ENCODE data around the gene PPT1.
"Not testable (repeated sequence)": the region's sequence is repeated elsewhere in the genome, so short reads cannot be mapped to it uniquely, and the experiment has no call there.

The PPT1 gene

GRCh38 chr1:40092241-40092640 is 4.8 kb downstream of the PPT1 start:
- no peak for DNase-seq (ENCODE audit: low spot score)
- no peak for TF ChIP-seq CTCF (IDR thresholded peaks at IDR 0.05; ENCODE audit: extremely low read depth, missing control alignments)

DNA sequence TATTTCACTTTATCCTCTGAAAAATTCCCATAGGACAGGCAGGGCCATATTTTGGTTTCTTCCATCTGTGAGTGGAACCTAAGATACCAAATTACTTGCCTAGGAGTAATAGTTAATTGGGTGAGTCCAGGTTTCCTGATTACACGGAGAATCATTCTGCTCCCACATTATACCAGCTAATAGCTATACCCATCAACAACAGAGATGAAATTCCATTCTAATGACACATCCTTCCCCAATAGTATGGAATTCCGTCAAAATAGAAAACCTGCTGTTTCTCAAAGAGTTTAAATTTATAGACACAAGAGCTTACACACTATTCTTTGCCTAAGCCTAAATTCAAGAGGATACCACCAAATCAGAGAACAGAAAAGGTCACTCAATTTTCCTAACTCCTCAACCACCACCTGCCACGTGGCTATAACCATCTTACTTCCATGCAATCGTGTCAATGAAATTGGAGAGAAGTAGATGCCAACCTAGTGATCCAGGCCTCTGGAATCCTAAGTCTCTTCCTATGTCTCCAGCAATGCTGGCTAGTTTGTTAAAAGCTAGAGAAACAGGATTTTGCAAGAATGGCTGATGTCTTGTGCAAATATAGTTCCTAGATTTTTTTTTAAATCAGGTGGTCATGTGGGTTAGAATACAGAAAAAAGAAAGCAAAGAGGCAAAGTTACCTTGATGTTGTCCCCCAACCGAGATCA is 6.2 kb downstream of the PPT1 start:
- DNase-seq (ENCODE audit: low spot score): no peak
- TF ChIP-seq CTCF (IDR thresholded peaks at IDR 0.05; ENCODE audit: extremely low read depth, missing control alignments): no peak

- not testable (repeated sequence) for DNase-seq (ENCODE audit: low spot score)
- TF ChIP-seq CTCF (IDR thresholded peaks at IDR 0.05; ENCODE audit: extremely low read depth, missing control alignments): peak; percentile 85
Observed at GRCh38 chr1:40084750-40085149, 12.3 kb downstream of the PPT1 start.

GRCh38 chr1:40081871-40082270 is 15.2 kb downstream of the PPT1 start:
- no peak for TF ChIP-seq CTCF (IDR thresholded peaks at IDR 0.05; ENCODE audit: extremely low read depth, missing control alignments)
- DNase-seq (ENCODE audit: low spot score): no peak

DNA sequence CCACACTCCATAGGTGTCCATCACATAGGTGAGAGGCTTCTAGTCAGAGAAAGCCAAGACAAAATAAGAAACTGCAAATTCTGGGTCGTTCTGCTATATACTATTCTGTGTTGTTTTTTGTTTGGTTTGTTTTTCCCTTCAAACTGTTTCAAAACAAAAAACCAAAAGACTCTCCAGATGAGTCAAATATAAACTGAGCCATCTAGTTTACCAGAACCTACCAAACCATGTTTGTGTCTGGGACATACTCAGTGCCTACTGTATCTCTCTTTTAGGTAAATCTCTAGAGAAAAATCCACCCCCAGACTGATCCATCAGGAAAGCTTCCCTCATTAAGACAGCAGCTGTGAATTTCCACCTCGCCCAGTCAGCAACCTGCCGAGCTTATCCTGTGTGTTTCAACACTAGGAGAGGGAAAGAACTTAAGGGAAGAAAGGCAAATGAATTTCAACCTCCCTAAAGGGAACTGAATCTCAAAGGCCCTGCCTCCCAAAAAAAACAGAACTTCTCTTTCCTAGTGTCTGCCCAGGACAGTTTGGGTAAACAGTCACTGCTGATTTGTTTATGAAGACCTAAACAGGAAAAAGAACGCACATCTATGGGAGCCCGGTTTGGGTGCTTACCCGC is 17.2 kb downstream of the PPT1 start:
- TF ChIP-seq CTCF (IDR thresholded peaks at IDR 0.05; ENCODE audit: extremely low read depth, missing control alignments): no peak
- no peak for DNase-seq (ENCODE audit: low spot score)

DNA sequence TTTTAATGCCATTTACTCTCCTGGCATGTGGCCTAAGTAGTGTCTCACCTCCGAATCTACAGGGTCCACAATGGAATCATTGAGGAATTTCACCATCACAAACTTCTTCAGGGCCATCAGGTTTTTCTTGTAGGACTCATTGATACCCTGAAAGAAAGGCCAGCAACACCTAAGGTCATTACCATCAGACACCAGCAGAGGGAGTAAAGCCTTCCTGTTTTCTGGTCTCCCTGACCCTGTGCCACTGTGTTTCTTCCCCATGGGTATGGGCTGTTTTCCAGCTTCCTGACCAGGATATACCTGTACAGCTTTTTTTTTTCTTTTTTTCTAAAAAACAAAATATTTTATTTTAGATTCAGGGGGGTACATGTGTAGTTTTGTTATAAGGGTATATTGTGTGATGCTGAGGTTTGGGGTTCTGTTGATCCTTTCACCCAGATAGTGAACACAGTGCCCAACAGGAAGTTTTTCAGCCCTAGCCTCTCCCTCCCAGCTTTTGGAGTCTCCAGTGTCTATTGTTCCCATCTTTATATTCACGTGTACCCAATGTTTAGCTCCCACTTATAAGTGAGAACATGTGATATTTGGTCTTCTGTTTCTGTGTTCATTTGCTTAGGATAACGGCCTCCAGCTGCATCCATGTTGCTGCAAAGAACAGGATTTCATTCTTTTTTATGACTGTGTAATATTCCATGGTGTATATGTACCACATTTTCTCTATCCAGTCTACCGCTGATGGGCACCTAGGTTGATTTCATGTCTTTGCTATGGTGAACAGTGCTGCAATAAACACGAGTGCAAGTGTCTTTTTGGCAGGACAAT is 18.3 kb downstream of the PPT1 start:
- DNase-seq (ENCODE audit: low spot score): peak; percentile 63
- TF ChIP-seq CTCF (IDR thresholded peaks at IDR 0.05; ENCODE audit: extremely low read depth, missing control alignments): peak; percentile 48

- no peak for TF ChIP-seq CTCF (IDR thresholded peaks at IDR 0.05; ENCODE audit: extremely low read depth, missing control alignments)
- no peak for DNase-seq (ENCODE audit: low spot score)
Observed at GRCh38 chr1:40076895-40077312, 20.1 kb downstream of the PPT1 start.

Data from GM20000 (cell line).